ENCODE data around the gene NPL.

DNA sequence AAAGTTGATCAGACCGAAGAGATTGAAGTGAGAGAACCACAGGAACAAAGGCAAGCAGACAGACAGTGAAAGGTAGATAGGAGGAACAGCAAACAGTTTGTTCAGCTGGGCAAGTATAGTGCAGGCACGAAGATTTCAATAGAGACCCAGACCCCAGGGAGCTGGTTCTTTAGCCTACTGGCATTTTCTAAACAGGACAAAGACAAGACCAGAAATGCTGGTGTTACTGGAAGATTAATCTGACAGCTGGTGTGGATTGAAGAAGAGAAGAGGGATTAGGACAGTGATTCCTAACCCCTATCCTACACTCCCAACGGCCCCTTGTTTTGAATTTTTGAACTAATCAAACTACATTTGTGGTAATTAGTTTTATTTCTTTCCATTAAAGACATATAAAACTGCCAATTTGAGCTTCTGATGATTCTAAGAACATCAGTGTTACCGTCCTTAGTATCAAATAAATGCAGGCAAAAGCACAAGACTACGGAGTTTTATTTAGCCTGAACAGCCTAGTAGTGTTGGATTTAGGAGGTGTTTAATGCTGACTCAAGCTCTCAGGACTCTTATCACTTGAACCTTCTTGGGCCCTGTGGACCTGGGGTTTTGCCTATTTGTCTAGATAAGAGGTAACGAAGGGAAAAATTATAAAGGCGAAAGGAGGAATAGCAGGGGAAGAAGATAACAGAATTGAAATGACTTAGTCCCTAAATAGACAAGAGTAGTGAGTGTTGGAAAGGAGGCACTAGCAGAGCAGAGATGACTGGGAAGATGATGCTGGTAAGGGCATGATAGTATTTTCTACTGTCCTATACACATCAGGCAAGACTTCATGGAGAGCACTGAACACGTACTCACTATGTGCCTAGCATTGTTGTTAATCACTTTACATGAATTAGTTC lies 2.0 kb downstream of the NPL start:
- TF ChIP-seq, protein P1, sequence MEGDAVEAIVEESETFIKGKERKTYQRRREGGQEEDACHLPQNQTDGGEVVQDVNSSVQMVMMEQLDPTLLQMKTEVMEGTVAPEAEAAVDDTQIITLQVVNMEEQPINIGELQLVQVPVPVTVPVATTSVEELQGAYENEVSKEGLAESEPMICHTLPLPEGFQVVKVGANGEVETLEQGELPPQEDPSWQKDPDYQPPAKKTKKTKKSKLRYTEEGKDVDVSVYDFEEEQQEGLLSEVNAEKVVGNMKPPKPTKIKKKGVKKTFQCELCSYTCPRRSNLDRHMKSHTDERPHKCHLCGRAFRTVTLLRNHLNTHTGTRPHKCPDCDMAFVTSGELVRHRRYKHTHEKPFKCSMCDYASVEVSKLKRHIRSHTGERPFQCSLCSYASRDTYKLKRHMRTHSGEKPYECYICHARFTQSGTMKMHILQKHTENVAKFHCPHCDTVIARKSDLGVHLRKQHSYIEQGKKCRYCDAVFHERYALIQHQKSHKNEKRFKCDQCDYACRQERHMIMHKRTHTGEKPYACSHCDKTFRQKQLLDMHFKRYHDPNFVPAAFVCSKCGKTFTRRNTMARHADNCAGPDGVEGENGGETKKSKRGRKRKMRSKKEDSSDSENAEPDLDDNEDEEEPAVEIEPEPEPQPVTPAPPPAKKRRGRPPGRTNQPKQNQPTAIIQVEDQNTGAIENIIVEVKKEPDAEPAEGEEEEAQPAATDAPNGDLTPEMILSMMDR (IDR thresholded peaks at IDR 0.05; ENCODE audit: insufficient read depth, low read length): no peak
- TF ChIP-seq GABPA (IDR thresholded peaks at IDR 0.05; ENCODE audit: low read depth): no peak
- TF ChIP-seq POLR2AphosphoS5 (IDR thresholded peaks at IDR 0.05; ENCODE audit: low read depth): no peak
- TF ChIP-seq, protein P2, sequence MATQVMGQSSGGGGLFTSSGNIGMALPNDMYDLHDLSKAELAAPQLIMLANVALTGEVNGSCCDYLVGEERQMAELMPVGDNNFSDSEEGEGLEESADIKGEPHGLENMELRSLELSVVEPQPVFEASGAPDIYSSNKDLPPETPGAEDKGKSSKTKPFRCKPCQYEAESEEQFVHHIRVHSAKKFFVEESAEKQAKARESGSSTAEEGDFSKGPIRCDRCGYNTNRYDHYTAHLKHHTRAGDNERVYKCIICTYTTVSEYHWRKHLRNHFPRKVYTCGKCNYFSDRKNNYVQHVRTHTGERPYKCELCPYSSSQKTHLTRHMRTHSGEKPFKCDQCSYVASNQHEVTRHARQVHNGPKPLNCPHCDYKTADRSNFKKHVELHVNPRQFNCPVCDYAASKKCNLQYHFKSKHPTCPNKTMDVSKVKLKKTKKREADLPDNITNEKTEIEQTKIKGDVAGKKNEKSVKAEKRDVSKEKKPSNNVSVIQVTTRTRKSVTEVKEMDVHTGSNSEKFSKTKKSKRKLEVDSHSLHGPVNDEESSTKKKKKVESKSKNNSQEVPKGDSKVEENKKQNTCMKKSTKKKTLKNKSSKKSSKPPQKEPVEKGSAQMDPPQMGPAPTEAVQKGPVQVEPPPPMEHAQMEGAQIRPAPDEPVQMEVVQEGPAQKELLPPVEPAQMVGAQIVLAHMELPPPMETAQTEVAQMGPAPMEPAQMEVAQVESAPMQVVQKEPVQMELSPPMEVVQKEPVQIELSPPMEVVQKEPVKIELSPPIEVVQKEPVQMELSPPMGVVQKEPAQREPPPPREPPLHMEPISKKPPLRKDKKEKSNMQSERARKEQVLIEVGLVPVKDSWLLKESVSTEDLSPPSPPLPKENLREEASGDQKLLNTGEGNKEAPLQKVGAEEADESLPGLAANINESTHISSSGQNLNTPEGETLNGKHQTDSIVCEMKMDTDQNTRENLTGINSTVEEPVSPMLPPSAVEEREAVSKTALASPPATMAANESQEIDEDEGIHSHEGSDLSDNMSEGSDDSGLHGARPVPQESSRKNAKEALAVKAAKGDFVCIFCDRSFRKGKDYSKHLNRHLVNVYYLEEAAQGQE (IDR thresholded peaks at IDR 0.05; ENCODE audit: insufficient replicate concordance, low read depth): no peak
- no peak for TF ChIP-seq SPI1 (IDR thresholded peaks at IDR 0.05; ENCODE audit: borderline replicate concordance, low read depth)

Measured in HL-60 (cell line).